HG03521 (cell line): ENCODE data around the gene AK4.
"Not testable (repeated sequence)": the region's sequence is repeated elsewhere in the genome, so short reads cannot be mapped to it uniquely, and the experiment has no call there.

ENCODE experiments used
- ATAC-seq: cut with Tn5 transposase; IDR thresholded peaks from one replicate; pipeline ENCODE4 v1.9.1; 2021; ENCODE audit warnings: mild to moderate bottlenecking, moderate library complexity; ENCODE audit not compliant: unreplicated experiment

AK4 gene

DNA sequence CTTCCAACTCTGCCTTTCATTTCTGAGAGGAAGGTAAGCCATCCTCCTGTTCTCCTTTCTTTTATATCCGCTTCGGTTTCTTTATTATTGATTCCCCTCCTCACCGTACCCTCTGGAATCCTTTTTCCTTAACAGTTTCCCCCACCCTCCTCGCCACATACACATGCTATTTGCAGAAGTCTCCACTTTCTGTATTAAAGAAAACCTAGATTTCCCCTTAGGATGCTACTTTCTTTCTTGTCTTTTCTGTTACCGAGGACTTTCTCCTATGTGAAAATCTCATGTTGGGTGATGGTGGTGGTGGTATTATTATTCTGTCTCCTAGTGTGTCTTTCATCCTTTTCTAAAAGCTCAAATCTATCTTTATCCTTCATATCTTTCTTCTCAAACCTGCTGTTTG, 62.3 kb downstream of the AK4 start:
- ATAC-seq = no peak

GRCh38 chr1:65211331-65211730, 63.3 kb downstream of the AK4 start:
- no peak for ATAC-seq

DNA sequence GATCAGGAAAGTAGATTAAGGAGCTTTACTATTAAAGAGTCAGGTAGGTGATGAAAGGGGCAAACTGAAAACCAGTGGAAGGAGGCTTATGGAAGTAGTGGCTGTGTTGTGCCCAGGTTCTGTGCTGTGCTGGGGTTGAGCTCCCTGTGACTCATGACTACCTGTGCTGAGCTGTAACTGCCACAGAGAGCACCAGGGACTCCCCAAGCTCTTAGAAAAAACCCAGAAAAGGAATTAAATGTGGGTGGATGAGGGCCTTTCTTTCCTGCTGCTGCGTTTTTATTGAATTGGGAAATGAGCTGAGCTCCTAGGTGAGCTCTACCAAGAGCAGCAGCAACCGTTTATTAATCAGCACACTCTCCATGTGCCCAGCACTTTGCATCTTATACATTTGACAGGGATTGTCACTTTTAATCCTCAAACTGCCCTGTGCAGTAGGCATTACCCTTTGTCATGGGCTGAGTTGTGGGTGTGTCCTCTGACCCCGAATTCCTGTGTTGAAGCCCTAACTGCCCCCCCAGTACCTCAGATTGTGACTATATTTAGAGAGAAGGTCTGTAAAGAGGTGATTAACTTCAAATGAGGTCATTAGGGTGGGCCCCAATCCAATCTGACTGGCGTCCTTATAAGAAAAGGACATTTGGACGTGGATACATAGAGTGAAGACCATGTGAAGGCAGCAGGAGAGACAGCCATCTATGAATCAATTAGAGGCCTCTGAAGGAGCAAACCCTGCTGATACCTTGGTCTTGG, 65.4 kb downstream of the AK4 start:
- ATAC-seq = no peak

DNA sequence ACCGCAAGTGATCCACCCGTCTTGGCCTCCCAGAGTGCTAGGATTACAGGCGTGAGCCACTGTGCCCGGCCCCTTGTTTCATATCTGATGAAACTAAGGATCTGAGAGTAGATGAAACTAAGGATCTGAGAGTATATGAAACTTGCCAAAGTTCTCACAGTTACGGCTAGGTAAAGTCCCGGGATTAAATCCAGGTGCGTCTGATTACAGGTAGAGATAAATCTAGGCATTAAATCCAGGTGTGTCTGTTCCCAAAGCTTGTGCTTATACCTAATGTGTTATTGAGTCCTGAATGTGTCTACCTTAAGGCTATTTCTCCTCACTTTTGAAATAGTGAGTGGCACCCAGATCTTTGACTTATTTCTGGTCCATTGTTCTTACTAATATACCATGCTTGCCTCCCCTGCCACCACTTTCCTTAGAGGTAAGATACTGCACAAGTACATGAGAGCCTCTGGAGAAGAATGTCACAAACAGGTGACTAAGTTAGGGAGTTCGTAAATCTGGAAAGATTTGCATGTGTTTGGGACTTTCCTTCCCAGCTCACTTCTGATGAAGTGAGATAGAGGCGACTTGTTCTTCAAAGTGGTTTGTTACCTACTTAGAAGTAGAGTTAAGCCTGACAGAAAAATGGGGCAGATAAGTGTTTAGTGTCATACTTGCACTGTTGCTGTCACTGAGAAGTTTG, 66.5 kb downstream of the AK4 start:
- no peak for ATAC-seq

DNA sequence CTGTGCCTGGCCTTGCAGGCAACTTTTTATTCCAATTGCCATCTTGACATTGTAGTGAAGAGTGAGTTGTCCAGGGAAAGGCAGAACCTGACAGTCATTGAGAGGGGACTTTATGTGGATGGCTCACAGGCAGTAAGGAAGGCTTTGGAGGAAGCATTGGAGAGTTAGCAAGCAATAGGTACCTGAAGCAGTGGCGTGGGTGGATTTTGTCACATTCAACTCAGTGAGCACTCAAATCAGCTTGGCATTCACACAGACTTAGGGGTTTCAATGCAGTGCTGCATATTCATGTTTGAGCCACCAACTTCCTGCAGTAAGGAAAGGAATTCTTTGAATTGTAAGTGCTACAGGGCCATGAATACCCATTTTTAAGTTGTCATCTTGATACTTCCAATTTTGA, 69.0 kb downstream of the AK4 start:
- ATAC-seq = no peak

DNA sequence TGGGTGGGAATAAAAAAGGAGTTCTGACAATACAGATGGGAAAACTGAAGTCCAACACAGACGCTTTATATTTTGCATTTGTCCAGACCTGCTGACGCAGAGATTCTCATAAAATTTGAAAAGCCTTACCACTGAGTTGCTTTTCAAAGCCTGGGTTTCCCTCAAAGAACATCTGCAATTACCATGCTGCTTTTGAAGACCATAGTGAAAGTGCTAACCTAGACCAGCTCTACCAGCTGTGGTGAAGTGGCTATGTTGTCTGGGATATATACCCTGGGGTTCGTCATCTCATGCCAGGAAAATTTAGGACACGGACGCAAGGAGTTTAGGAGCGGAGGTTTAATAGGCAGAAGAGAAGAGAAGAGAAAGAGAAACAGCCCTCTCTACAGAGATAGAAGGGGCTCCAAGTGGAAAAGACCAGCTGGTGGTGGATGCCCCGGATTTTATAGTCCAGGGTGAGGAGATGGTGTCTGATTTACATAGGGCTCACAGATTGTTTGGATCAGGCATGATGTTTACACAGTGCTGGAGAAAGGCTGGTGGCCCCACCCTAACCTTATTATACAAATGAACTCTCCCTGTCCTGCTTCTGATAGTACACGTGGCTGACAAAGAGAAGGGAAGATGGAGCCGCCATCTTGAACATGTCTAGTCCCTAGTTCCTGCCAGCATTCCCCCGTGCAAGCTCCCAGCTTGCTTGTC, 73.8 kb downstream of the AK4 start:
- no peak for ATAC-seq

GRCh38 chr1:65222340-65222940, 74.4 kb downstream of the AK4 start:
- ATAC-seq = no peak

DNA sequence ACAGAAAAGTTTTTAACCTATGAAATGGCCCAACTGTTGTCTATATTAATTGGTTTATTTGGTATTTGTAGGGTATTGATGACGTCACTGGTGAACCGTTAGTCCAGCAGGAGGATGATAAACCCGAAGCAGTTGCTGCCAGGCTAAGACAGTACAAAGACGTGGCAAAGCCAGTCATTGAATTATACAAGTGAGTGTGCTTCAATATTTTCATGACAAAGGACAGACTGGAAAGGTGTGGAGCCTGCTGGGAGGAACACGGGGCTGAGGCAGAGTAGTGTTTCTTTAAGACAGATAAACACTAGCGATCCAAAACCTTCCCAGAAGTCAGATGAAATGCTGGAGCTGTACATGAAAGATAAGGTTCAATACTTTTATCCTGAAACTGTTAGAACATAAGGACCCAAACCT, 76.7 kb downstream of the AK4 start:
- no peak for ATAC-seq

DNA sequence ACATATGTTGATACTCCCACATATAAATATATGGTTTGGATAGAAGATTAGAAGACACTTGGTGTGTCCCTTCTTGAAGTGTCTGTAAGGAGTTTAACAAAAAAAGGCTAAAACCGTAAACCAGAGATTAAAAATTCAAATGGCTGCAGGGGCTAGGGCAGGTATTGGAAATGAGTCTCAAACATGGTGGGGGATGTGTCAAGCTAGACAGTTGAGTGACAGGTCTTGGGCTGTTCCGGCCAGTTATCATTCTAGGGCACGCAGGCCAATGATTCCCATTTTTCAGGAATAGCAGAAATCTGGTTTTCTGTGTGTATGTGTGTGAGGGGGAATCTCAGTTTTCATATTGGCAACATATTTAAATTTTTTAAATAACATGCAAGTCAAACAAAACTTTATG, 77.2 kb downstream of the AK4 start:
- no peak for ATAC-seq

- no peak for ATAC-seq
Observed at GRCh38 chr1:65229201-65229600, 81.2 kb downstream of the AK4 start.

- no peak for ATAC-seq
Observed at GRCh38 chr1:65229754-65230339, 81.8 kb downstream of the AK4 start.

DNA sequence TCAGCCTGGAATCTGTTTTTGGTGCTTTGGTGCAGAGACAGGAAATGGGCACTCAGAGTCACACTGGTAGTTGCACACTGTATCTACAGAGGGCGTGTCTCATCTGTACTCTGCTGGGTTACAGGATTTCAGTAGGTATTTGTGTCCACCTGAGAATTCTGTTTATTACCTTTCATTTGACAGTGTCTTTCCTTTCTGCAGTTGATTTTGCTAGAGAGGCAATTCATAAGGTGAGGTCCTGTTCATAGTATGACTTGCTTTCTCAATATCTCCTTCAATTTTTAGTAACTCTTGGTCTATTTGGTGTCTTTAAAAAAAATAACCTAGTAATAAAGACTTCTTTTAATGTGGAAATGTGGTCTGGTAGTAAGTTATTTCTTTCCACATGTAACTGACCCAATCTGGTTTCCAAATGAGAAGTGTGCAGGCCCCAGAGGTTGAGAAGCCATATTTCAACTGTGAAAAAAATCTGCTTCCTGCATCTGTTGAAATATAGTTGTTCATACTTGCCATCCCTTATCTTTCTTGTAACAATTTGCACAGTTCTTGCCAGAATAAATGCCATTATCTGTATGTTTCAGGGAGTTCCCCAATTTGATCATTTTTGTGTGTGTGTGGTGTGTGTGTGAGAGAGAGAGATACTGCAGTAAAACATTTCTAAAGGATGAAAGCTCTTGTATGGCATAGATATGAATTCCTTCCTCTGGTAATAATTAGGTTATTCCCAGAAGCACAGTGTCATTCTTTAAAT, 82.9 kb downstream of the AK4 start:
- ATAC-seq = no peak

- no peak for ATAC-seq
Observed at GRCh38 chr1:65231718-65232330, 83.8 kb downstream of the AK4 start.

DNA sequence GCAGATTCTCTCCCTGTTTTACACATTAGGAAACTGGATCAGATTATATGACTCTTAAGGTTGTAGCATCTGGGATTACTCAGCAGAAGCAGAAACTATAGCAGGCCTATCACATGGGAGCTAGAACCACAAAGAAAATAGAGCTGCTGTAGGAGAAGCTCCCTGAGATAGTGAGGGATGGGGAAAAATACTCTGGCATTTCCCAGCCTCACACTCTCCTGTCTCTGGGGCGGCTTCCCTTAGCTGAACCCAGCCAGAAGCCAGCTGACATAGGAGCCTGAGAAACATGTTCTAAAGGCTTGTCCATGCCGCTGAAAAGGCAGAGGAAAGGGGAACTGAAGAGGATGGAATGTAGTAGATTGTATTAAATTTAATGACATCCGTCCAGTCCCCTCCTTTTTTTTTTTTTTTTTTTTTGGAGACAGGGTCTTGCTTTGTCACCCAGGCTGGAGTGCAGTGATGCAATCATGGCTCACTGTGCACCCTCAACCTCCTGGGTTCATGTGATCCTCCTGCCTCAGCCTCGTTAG, 84.5 kb downstream of the AK4 start:
- ATAC-seq = no peak

- ATAC-seq = no peak
Observed at GRCh38 chr1:65233782-65234181, 85.8 kb downstream of the AK4 start.

DNA sequence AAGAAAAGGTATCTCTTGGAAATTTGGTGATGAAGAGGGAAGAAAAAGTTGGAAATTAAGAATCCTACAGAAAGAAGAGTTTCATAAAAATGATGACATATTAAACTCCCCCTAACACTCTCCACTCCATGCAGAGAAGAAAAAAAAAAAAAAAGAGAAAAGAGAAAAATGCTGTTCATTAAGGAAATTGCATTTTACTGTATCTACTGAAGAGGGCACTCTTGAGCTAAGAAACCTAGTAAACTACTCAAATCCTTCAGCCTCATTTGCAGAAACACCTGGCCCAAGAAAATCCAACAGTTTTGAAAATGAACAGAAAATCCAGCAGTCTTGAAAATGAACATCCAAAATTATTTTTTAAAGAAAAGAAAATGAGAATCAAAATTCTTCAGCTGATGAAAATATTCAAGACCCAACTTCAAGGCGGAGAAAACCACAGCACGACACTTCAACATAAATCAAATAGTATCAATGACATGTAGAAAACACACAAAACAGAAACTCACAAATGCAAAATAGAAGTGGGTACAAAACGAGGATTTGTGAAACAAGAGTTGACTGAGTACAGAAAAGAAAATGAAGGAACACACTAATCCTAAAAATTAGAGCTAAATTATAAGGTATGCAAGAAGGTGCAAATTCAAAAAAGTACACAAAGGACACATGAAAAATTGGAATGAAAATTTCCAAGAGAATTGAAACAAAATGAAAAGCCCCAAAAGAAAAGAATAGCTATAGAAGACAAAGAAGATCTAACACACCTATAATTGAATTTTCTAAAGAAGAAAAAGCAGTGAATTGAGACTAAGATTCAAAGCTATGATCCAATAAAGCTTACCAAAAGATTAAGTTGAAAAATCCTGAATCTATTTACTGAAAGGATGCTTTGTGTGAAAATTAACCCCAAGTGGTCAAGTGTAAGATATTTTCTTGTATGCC, 88.1 kb downstream of the AK4 start:
- ATAC-seq = no peak

DNA sequence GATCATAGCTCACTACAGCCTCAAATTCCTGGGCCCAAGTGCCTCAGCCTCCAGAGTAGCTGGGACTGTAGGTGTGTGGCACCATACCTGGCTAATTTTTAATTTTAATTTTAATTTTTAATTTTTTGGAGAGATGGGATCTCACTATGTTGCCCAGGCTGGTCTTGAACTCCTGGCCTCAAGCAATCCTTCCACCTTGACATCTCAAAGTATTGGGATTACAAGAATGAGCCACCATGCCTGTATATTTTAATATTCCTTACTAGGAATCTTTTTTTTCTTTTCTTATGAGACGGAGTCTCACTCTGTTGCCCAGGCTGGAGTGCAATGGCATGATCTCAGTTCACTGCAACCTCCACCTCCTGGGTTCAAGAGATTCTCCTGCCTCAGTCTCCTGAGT, 89.1 kb downstream of the AK4 start:
- ATAC-seq = not testable (repeated sequence)

DNA sequence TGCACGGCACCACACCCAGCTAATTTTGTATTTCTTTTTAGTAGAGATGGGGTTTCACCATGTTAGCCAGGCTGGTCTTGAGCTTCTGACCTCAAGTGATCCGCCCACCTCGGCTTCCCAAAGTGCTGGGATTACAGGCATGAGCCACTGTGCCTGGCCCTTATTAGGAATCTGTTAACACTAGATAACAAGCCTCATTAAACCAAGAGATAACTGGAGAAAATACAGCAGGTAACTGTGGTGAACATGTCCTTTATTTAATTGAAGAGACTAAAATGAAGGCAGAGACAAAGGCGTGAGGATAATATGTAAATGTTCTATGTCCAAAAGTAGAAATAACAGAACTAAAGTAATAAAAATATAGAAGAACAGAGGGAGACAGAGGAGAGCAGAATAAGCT, 89.5 kb downstream of the AK4 start:
- no peak for ATAC-seq

DNA sequence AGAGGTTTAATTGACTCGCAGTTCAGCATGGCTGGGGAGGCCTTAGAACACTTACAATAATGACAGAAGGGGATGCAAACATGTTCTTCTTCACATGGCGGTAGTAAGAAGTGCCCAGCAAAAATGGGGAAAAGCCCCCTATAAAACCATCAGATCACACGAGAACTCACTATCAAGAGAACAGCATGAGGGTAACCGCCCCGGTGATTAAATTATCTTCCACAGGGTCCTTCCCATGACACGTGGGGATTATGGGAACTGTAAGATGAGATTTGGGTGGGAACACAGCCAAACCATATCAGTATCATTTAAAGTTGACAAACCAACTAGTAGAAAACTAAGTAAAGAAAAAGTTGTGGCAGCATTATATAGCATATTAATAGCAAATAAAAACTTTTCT, 90.0 kb downstream of the AK4 start:
- ATAC-seq = no peak
